ENCODE results near the gene ECI1. TPM values are rescaled to one million over a fixed set of nuclear protein-coding genes. Genes with fewer than 3 reads are reported as not detected.
"Not testable (repeated sequence)": the region's sequence is repeated elsewhere in the genome, so short reads cannot be mapped to it uniquely, and the experiment has no call there.

Gene ECI1
- total RNA-seq, 1 experiment from 2014 or later = 25.0 TPM

GRCh38 chr16:2250652-2251295 is 613 bp downstream of the ECI1 start:
- H3K4me3 ChIP-seq = peak overlapping the region; percentile 71
- peaks cover 35% of the 10 kb centered on the region for H3K36me3 ChIP-seq
- peaks cover 7% of the 10 kb centered on the region; the same call in 1 of the 2 replicates for H3K4me1 ChIP-seq
- DNase-seq = no peak
- H3K9me3 ChIP-seq (replicated peaks) = no peaks in the 10 kb centered on the region
- H3K27ac ChIP-seq = no peak overlapping the region
- H3K27me3 ChIP-seq = no peaks in the 10 kb centered on the region

- peaks cover 5% of the 10 kb centered on the region for H3K36me3 ChIP-seq
- no peak overlapping the region for H3K4me3 ChIP-seq
- DNase-seq = no peak
Measured at GRCh38 chr16:2246301-2246885, 5.0 kb downstream of the ECI1 start.

DNA sequence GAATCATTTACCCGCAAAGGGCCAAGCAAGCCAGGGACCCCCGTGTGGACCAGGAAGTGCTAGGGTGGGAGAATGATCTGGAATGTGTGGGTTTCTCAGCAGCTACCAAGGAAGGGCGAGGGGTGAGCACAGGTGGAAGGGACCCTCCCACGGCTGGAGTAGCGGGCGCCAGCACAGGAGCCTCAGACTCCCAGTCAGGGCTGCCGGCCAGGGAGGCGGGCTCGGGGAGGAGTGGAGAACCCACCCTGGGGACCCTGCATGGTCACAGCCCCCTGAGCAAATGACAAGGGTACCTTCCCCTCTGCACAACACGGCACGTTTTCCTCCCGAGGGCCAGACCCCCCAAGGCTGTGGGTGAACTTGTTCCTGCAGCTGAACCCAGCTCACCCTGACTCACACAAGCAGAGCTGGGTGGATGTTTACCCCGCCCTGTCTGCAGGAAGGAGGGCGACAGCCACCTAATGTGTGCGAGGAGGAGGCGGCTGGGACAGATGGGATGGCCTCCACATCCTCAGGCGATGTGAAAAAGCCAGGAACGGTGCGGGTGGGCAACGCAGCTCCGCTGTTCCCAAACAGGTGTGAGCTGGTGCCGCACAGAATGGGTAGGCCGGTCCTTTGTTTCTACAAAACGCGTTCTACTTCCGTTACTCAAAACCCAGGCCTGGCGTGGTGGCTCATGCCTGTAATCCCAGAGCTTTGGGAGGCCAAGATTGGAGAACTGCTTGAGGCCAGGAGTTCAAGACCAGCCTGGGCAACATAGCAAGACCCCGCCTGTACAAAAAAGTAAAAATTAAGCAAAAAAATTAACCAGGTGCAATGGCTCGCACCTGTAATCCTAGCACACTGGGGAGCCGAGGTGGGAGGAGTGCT is 6.2 kb downstream of the ECI1 start:
- Histone ChIP-seq H3K4me3 (no peak overlapping the region), H3K9me3 (replicated peaks) (no peaks in the 10 kb centered on the region), H3K36me3 (peaks cover 5% of the 10 kb centered on the region), H3K4me1 (no peaks in the 10 kb centered on the region), H3K27ac (no peak overlapping the region), H3K27me3 (no peaks in the 10 kb centered on the region)
- DNase-seq = no peak

More at GRCh38 chr16:2246301-2246885, 5.0 kb downstream of the ECI1 start:
- H3K9me3 ChIP-seq (replicated peaks) = no peaks in the 10 kb centered on the region
- no peaks in the 10 kb centered on the region for H3K4me1 ChIP-seq
- H3K27me3 ChIP-seq = no peaks in the 10 kb centered on the region
- H3K27ac ChIP-seq = no peak overlapping the region

DNA sequence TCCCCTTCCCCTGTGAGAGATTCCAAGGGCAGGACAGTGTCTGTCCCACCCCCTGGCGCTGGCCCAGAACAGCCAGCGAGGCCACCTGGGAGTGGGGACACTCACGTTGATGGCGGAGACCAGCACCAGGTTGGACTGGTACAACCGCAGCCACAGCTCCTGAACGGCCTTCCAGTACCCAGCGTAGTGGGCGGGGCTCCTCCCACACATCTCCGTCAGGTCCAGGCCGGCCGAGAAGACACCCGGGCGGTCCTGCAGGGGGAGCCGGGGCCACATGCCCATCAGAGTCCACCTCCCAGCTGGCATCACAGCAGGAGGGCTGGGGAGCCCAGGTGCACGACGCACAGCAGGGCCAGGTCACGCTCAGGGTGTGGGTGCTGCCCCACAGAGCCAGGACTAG is 7.1 kb downstream of the ECI1 start:
- no peaks in the 10 kb centered on the region for H3K27me3 ChIP-seq
- peaks cover 5% of the 10 kb centered on the region for H3K36me3 ChIP-seq
- H3K9me3 ChIP-seq (replicated peaks) = no peaks in the 10 kb centered on the region
- no peaks in the 10 kb centered on the region for H3K4me1 ChIP-seq
- H3K27ac ChIP-seq = no peak overlapping the region
- H3K4me3 ChIP-seq = no peak overlapping the region
- DNase-seq = no peak

DNA sequence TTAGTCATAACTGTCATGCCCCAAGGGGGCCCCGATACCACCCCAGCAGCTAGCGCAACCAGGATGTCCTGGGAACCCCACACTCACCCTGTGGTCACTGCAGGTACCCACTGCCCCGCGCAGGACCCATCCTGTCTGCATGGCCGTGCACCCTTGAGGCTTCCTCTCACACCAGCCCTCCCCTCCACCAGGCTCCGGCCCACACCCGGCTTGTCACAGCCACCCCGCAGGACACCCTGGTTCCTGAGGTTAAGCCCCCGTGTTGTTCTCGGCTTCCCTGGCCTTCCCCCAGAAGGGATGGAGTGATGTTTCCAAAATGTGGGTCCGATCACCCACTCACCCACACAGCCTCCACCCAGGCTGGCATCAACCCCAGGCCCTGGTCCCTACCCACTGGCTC is 7.6 kb downstream of the ECI1 start:
- H3K9me3 ChIP-seq (replicated peaks) = no peaks in the 10 kb centered on the region
- DNase-seq = no peak
- H3K36me3 ChIP-seq = peaks cover 5% of the 10 kb centered on the region
- no peak overlapping the region for H3K27ac ChIP-seq
- H3K4me1 ChIP-seq = no peaks in the 10 kb centered on the region
- H3K4me3 ChIP-seq = no peak overlapping the region
- H3K27me3 ChIP-seq = no peaks in the 10 kb centered on the region

GRCh38 chr16:2243031-2243528 is 8.3 kb downstream of the ECI1 start:
- no peak overlapping the region for H3K27ac ChIP-seq
- no peak for DNase-seq
- no peaks in the 10 kb centered on the region for H3K4me1 ChIP-seq
- H3K27me3 ChIP-seq = no peaks in the 10 kb centered on the region
- H3K9me3 ChIP-seq (replicated peaks) = no peaks in the 10 kb centered on the region
- no peak overlapping the region for H3K4me3 ChIP-seq
- peaks cover 5% of the 10 kb centered on the region for H3K36me3 ChIP-seq

GRCh38 chr16:2242598-2242997 is 8.8 kb downstream of the ECI1 start:
- no peaks in the 10 kb centered on the region for H3K4me1 ChIP-seq
- H3K27ac ChIP-seq = no peak overlapping the region
- H3K4me3 ChIP-seq = no peak overlapping the region
- no peak for DNase-seq
- H3K9me3 ChIP-seq (replicated peaks) = no peaks in the 10 kb centered on the region
- peaks cover 5% of the 10 kb centered on the region for H3K36me3 ChIP-seq
- H3K27me3 ChIP-seq = no peaks in the 10 kb centered on the region

DNA sequence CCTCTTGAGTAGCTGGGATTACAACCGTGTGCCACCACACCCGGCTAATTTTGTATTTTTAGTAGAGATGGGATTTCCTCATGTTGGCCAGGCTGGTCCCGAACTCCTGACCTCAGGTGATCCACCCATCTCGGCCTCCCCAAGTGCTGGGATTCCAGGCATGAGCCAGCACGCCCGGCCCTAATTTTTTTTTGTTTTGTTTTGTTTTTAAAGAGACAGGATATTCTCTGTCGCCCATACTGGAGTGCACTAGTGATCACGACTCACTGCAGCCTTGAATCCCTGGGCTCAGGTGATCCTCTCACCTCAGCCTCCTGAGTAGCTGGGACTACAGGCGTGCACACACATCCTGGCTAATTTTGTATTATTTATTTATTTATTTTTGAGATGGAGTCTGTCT is 11.1 kb downstream of the ECI1 start:
- H3K27me3 ChIP-seq; H3K9me3 ChIP-seq (replicated peaks); H3K27ac ChIP-seq; H3K4me1 ChIP-seq; DNase-seq; H3K36me3 ChIP-seq; H3K4me3 ChIP-seq: not testable (repeated sequence)

- DNase-seq = no peak
- Histone ChIP-seq H3K27ac (no peak overlapping the region), H3K27me3 (no peaks in the 10 kb centered on the region), H3K4me3 (no peak overlapping the region), H3K4me1 (no peaks in the 10 kb centered on the region), H3K36me3 (peaks cover 6% of the 10 kb centered on the region; the same call in 1 of the 2 replicates), H3K9me3 (replicated peaks) (no peaks in the 10 kb centered on the region)
Measured at GRCh38 chr16:2238838-2239675, 12.3 kb downstream of the ECI1 start.

- Histone ChIP-seq H3K4me3 (no peak overlapping the region), H3K4me1 (no peaks in the 10 kb centered on the region), H3K27ac (no peak overlapping the region), H3K27me3 (no peaks in the 10 kb centered on the region), H3K9me3 (replicated peaks) (no peaks in the 10 kb centered on the region), H3K36me3 (peaks cover 9% of the 10 kb centered on the region)
- no peak for DNase-seq
Measured at GRCh38 chr16:2238150-2238837, 13.1 kb downstream of the ECI1 start.

DNA sequence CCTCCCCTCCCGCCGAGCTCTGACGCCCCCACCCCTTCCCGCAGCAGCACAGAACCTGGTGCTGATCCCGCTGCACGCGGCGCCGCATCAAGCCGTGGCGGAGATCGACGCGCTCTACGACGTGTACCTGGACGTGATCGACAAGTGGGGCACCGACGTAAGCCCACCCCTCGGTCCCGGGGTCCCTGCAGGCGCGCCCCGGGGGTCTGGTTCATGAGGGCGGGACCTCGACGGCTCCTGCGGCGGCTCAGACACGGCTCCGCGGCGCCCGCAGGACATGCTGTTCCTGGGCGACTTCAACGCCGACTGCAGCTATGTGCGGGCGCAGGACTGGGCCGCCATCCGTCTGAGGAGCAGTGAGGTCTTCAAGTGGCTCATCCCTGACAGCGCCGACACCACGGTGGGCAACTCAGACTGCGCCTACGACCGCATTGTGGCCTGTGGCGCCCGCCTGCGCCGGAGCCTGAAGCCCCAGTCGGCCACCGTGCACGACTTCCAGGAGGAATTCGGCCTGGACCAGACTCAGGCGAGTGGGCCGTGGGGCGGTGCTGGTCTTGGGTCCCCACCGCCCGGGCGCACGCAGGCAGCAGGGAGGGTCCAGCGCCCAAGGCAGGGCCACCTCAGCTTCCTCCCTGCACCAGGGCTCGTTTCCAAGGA is 13.8 kb downstream of the ECI1 start:
- no peak for DNase-seq
- Histone ChIP-seq H3K4me1 (no peaks in the 10 kb centered on the region), H3K4me3 (no peak overlapping the region), H3K9me3 (replicated peaks) (no peaks in the 10 kb centered on the region), H3K27ac (no peak overlapping the region), H3K36me3 (peaks cover 9% of the 10 kb centered on the region), H3K27me3 (no peaks in the 10 kb centered on the region)

DNA sequence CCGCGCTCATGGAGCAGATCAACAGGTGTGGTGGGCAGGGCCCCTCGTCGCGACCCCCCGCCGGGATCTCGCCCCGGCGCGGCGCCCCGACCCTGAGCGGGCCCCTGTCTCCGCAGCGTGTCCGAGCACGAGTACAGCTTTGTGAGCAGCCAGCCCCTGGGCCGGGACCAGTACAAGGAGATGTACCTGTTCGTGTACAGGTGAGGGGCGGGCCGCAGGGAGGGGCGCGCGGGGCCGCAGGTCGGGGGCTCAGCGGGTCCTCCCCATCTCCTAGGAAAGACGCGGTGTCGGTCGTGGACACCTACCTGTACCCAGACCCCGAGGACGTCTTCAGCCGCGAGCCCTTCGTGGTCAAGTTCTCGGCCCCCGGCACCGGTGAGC is 14.3 kb downstream of the ECI1 start:
- no peaks in the 10 kb centered on the region for H3K9me3 ChIP-seq (replicated peaks)
- no peaks in the 10 kb centered on the region for H3K27me3 ChIP-seq
- H3K36me3 ChIP-seq = peaks cover 13% of the 10 kb centered on the region
- no peak for DNase-seq
- no peak overlapping the region for H3K27ac ChIP-seq
- H3K4me1 ChIP-seq = peaks cover 1% of the 10 kb centered on the region
- H3K4me3 ChIP-seq = no peak overlapping the region

GRCh38 chr16:2236337-2237101 is 14.9 kb downstream of the ECI1 start, which contains the start of gene DNASE1L2:
TSS of gene DNASE1L2 (plus strand) at chr16:2236444. CDS start at chr16:2236817, 373 bp downstream.
- no peak for DNase-seq
- no peaks in the 10 kb centered on the region for H3K9me3 ChIP-seq (replicated peaks)
- peaks cover 7% of the 10 kb centered on the region for H3K4me1 ChIP-seq
- H3K27ac ChIP-seq = no peak within 1 kb of the TSS
- no peak within 1 kb of the TSS for H3K4me3 ChIP-seq
- H3K27me3 ChIP-seq = no peaks in the 10 kb centered on the region
- peaks cover 13% of the 10 kb centered on the region for H3K36me3 ChIP-seq

Data from SJCRH30 (cell line).